Measurements from ENCODE around the gene LRMDA.

LRMDA gene

DNA sequence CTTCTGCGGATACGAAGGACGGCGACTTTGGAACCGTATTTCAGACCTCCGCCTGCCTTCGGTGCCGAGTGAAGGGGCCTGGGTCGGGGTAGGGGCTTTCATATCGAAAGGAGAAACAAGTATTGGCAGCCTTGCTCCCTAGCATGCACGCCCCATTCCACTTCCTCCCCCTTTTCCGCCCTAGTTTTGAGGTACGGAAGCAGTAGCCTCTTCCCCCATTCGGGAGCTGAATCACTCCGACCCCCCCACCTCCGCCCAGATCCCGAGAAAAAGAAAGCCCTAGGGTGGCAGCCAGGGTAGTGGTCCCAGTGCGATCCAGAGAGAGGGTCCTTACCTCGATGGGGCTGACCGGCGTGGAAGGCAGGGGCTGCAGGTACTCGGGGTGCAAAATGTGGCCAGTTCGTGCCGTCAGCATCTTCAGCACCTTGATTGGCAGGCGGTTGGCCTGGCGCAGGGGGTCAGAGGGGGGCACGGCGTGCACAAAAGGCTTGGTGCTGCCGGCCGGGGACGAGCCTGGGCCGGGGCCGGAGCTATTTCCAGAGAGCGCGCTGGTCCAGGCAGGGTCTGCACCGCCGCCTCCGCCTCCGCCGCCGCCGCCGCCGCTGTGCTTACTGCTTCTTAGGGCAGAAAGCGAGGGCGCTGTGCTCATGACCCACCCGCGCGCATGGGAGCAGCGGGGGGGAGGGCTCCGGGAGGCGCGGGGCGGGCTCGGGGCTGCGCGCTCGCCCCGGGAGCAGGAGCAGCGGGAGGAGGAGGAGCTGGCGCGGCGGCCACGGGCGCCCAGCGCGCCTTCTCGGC lies 30.5 kb upstream of the LRMDA start:
- peaks cover 19% of the 10 kb centered on the region for H3K4me1 Mint-ChIP-seq
- H3K4me3 Mint-ChIP-seq: peak overlapping the region; percentile 99
- TF ChIP-seq, protein P1, sequence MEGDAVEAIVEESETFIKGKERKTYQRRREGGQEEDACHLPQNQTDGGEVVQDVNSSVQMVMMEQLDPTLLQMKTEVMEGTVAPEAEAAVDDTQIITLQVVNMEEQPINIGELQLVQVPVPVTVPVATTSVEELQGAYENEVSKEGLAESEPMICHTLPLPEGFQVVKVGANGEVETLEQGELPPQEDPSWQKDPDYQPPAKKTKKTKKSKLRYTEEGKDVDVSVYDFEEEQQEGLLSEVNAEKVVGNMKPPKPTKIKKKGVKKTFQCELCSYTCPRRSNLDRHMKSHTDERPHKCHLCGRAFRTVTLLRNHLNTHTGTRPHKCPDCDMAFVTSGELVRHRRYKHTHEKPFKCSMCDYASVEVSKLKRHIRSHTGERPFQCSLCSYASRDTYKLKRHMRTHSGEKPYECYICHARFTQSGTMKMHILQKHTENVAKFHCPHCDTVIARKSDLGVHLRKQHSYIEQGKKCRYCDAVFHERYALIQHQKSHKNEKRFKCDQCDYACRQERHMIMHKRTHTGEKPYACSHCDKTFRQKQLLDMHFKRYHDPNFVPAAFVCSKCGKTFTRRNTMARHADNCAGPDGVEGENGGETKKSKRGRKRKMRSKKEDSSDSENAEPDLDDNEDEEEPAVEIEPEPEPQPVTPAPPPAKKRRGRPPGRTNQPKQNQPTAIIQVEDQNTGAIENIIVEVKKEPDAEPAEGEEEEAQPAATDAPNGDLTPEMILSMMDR (IDR thresholded peaks at IDR 0.05): no peak
- peaks cover 3% of the 10 kb centered on the region for H3K27me3 Mint-ChIP-seq (ENCODE audit: low read depth, poor library complexity)
- no peaks in the 10 kb centered on the region for H3K9me3 Mint-ChIP-seq
- H3K36me3 Mint-ChIP-seq (ENCODE audit: low read depth): peaks cover 26% of the 10 kb centered on the region
- H3K27ac Mint-ChIP-seq: peak overlapping the region; percentile 97
- DNase-seq: peak; percentile 66

DNA sequence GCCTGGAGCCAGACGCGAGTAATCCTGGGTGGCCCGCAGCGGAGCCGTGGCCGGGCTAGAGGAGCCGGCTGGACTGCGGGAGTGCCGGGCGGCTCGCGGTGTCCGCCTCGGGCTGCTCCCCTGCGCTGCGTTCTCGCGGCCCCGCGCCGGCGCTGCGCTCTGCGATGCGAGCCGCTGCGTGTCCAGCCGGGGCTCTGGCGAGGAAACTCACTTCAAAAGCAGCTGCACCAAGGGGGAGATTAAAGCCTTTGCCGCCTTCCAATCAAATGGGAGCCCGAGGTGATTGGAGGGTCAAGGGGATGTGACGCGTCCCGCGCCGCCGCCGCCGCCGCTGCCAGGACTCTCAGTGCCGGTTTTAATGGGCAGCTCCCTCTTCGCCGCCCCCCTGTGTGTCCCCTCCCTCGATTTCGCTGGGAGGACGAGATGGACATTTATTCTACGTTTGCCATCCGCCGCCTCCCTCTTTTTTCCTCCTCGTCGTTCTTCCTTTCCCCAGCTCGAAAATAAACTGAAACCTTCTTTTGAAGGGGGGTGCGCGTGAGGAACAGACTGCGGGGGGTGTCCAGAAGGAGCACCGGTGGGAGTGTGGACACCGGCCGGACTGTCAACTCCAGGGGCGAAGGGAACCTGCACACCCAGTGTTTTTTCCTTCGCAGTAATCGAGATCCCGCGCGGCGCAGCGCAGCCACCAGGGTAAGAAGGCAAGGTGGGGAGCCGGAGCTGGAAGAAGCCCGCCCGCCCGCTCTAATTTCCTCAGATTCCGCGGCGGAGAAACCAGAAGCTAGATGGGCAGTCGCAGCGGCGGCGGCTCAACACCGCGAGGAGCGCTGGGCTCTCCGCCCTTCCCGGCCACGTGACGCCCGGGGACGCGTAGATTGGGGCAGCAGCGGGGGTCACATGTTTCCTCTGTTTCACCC lies 29.6 kb upstream of the LRMDA start, which contains the start of gene ZNF503:
ZNF503 (minus strand) TSS at position 196 of the 917 bp plus-strand sequence. CDS start 345 bp downstream, outside the sequence.
- Mint-ChIP-seq H3K27me3 (ENCODE audit: low read depth, poor library complexity) (peaks cover 3% of the 10 kb centered on the region), H3K36me3 (ENCODE audit: low read depth) (peaks cover 26% of the 10 kb centered on the region), H3K9me3 (no peaks in the 10 kb centered on the region), H3K27ac (peak within 1 kb of the TSS; percentile 98), H3K4me3 (peak within 1 kb of the TSS; percentile 99), H3K4me1 (peaks cover 28% of the 10 kb centered on the region)
- peak; percentile 93 for DNase-seq
- TF ChIP-seq, protein P1 (IDR thresholded peaks at IDR 0.05): no peak

DNA sequence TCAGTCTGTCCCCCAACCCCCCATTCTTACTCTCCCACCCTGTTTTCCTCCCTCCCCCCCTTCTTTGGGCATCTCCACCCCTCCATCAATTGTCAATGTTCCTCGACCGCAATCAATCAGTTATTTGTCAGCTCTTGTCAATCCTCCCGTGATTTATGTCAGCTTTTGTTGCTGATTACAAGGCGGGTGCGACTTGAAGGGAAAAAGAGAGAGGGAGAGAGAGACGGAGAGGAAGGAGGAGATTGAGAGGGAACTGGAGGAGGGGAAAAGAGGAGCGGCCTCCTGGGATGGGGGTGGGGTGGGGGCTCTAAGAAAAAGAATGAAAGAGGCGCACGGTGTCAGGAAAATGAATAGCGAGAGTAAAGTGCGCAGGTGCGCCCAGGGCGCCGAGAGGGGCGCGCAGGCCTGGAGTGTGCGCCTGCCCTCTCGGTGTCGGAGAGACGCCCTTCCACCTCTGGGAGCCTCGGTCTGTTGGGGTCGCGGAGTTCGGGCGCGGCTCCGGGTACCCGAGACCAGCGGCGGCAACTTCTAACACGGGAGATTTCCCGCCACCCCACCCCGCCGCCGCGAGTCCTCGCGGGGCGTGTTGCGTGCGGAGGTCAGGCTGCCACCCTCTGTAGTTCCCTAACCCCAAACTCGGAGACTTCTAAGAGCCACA lies 28.8 kb upstream of the LRMDA start:
- H3K27me3 Mint-ChIP-seq (ENCODE audit: low read depth, poor library complexity): no peaks in the 10 kb centered on the region
- peak; percentile 68 for DNase-seq
- H3K9me3 Mint-ChIP-seq: no peaks in the 10 kb centered on the region
- TF ChIP-seq, protein P1 (IDR thresholded peaks at IDR 0.05): no peak
- peak overlapping the region; percentile 98 for H3K4me3 Mint-ChIP-seq
- H3K4me1 Mint-ChIP-seq: peaks cover 33% of the 10 kb centered on the region
- H3K27ac Mint-ChIP-seq: peak overlapping the region; percentile 98
- peaks cover 23% of the 10 kb centered on the region for H3K36me3 Mint-ChIP-seq (ENCODE audit: low read depth)

DNA sequence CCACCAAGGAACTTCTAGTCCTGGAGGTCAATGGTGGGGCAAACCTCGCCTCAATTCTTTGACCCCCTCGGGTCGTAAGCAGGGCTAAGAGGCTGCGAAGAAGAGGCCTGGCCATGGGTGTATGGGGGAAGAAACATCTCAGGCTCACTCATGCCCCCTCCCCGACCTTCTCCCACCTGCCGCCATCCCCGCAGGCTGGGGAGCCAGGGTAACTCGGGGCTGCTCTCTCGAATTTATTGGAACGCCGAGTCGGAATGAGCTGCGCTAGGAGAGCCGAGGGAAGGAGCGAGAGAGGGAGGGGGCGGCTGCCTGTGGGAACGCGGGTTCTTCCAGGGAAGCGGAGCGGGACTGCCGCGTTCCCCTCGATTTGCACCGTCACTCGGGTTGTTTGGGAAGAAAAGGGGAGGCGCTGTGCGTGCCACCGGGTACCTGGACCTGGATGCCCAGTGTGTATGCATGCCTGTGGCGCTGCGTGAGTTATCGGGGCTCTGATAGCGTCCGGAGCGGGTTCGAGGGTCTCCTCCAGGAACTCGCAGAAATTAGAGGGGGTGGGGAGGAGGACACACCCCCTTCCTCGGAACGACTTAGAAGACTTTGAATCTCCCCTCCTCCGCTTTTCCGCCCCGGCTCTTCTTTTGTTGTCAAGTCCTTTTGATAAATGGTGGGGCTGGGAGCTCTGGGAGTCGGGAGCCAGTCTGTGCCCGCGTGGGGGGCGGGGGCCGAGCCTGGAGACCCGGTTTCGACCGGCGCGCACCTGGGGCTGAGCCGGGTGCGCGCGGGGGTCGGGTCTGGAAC lies 28.1 kb upstream of the LRMDA start:
- peak; percentile 82 for DNase-seq
- Mint-ChIP-seq H3K9me3 (no peaks in the 10 kb centered on the region), H3K4me3 (peak overlapping the region; percentile 98), H3K36me3 (ENCODE audit: low read depth) (peaks cover 15% of the 10 kb centered on the region), H3K27ac (peak overlapping the region; percentile 98), H3K27me3 (ENCODE audit: low read depth, poor library complexity) (no peaks in the 10 kb centered on the region), H3K4me1 (peaks cover 31% of the 10 kb centered on the region)
- TF ChIP-seq, protein P1 (IDR thresholded peaks at IDR 0.05): no peak

Measured in nephron progenitor cell (in vitro differentiated cells).